ENCODE measurements around the gene C11orf71.

C11orf71 gene

DNA sequence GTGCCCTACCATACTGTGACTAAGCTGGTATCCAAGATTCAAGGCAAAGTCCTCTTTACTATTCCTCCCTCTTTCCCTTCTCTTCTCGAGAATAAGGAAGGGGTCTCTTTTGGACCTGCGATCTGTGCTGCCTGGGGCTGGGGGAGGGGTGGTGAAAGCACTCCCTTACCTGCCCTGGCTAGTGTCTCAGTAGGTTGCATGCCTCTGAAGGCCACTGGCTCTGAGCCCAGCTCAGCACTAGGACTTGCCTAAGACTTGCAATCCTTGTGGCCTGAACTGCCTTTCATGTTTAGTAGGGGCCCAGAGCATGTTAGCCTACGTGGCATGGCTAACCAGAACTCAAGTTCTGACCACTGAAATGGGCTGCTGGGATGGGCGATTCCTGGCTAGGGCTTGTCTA lies 26.0 kb upstream of the C11orf71 start:
- ATAC-seq, result no peak
- H3K36me3 Mint-ChIP-seq, result peaks cover 36% of the 10 kb centered on the region

GRCh38 chr11:114416441-114416961 lies 16.2 kb upstream of the C11orf71 start:
- Mint-ChIP-seq H3K27ac (no peak overlapping the region), H3K27me3 (no peaks in the 10 kb centered on the region), H3K9me3 (no peaks in the 10 kb centered on the region), H3K36me3 (peaks cover 27% of the 10 kb centered on the region), H3K4me3 (no peak overlapping the region), H3K4me1 (no peaks in the 10 kb centered on the region)
- no peak for ATAC-seq

More for the DNA sequence above, 26.0 kb upstream of the C11orf71 start:
- Mint-ChIP-seq H3K4me1 (no peaks in the 10 kb centered on the region), H3K4me3 (no peak overlapping the region), H3K9me3 (peaks cover 6% of the 10 kb centered on the region), H3K27me3 (no peaks in the 10 kb centered on the region), H3K27ac (no peak overlapping the region)

DNA sequence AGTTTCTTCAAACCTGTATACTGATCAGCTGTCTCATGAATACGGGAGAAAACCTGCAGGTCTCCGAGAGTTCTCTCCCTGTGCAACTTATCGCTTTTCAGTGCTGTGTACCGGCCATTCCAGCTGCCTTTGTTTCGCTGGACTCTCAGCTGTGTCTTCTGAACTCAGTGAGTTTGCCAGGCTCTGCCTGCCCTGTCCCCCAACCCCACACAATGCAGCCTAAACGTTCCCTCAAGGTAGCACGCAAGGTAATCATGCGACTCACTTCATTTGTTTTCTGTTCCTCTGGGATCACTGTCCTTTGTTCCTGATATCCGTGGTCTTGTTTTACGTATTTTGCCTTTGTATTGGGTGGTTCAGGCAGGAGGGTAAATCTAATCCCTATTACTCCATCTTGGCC lies 13.6 kb upstream of the C11orf71 start:
- Mint-ChIP-seq H3K4me1 (no peaks in the 10 kb centered on the region), H3K27ac (no peak overlapping the region), H3K27me3 (no peaks in the 10 kb centered on the region), H3K4me3 (no peak overlapping the region), H3K9me3 (no peaks in the 10 kb centered on the region), H3K36me3 (peaks cover 34% of the 10 kb centered on the region)
- no peak for ATAC-seq

DNA sequence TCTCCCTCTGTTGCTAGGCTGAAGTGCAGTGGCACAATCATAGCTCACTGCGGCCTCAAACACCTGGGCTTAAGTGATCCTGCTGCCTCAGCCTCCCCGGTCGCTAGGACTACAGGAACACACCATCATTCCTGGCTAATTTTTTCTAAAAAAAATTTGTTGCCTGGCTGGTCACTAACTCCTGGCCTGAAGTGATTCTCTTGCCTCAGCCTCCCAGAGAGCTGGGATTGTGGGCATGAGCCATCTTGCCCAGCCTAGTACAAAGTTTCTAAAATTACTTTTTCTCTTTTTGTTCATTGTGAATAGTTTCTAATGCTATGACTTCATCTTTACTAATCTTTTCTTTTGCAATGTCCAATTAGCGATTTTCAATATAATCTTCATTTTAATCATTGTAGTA lies 12.6 kb upstream of the C11orf71 start:
- H3K27me3 Mint-ChIP-seq, result no peaks in the 10 kb centered on the region
- ATAC-seq, result no peak
- no peaks in the 10 kb centered on the region for H3K4me1 Mint-ChIP-seq
- H3K9me3 Mint-ChIP-seq, result no peaks in the 10 kb centered on the region
- H3K4me3 Mint-ChIP-seq, result no peak overlapping the region
- no peak overlapping the region for H3K27ac Mint-ChIP-seq
- H3K36me3 Mint-ChIP-seq, result peaks cover 33% of the 10 kb centered on the region

DNA sequence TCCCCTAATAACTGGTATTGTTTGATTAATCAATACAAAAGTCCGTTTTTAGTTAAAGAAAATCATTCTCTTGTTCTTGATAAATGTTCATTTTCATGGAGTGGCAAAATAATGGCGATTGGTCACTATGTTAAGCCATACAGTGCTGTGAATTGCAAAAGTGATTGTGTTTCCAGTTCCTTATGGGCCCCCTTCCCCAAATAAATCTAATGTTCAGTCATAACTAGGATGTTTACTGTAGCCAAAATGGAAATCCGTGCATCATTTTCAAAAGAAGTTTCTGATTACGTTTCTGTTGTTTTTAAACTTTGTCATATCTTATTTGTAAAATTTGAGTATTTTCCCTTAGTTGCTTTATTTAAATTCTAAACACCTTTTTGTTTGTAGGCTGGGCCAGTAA lies 1.0 kb upstream of the C11orf71 start:
- H3K4me3 Mint-ChIP-seq, result peak overlapping the region; percentile 87
- H3K27me3 Mint-ChIP-seq, result no peaks in the 10 kb centered on the region
- peaks cover 28% of the 10 kb centered on the region for H3K36me3 Mint-ChIP-seq
- H3K4me1 Mint-ChIP-seq, result peaks cover 55% of the 10 kb centered on the region
- no peak for ATAC-seq
- H3K9me3 Mint-ChIP-seq, result no peaks in the 10 kb centered on the region
- H3K27ac Mint-ChIP-seq, result peak overlapping the region; percentile 93

DNA sequence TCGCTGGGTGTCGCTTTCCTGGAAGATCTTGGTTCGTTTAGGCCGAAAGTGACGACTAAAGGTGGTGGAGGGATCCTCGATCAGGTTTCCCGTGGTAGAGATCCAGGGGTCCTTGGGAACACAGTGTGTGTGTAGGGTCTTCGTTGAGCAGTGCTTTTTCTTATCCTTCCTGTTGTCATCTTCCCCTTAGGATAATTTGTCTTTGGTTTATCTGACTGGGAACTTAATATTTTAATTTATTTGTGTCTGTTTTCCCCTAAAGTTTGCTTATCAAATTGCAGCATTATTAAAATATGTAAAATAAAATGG lies 558 bp upstream of the C11orf71 start:
- Mint-ChIP-seq H3K9me3 (no peaks in the 10 kb centered on the region), H3K4me1 (peaks cover 55% of the 10 kb centered on the region), H3K4me3 (peak overlapping the region; percentile 87), H3K27ac (peak overlapping the region; percentile 93), H3K36me3 (peaks cover 24% of the 10 kb centered on the region), H3K27me3 (no peaks in the 10 kb centered on the region)
- ATAC-seq, result no peak

DNA sequence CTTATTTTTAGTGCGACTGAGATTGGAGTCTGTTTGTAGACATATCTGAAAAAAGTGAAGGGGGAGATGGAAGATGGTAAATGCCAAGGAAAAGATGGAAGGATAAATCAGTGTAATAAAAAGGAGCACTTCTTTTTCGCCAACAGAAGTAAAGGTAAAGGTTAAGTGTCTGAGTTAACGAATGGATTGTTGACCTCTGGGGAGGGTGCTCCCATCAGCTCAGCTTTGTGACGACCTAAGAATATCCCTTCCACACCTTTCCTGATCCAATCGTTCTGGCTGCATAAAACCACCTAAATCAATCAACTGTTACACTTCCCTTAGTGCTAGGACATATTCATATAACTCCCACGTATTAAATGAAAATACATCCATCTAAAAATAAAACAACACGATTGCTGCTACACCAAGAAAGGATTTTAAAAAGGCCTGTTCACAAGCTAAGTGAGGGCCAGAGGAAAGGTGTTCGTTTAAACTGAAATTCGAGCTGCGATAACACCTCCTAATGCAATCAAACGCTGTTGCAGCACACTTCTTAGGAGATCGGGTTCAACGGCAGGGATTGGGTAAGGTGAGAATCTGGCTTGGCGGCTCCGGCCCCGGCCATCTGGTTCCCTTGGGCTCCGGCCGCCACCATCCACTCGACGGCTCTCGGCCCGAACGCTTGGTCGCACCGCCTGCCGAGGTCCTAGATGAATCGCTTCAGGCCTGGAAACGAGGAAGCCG lies 658 bp downstream of the C11orf71 start:
- peaks cover 13% of the 10 kb centered on the region for H3K36me3 Mint-ChIP-seq
- H3K27me3 Mint-ChIP-seq, result no peaks in the 10 kb centered on the region
- H3K9me3 Mint-ChIP-seq, result no peaks in the 10 kb centered on the region
- peaks cover 45% of the 10 kb centered on the region for H3K4me1 Mint-ChIP-seq
- ATAC-seq, result no peak
- H3K4me3 Mint-ChIP-seq, result peak overlapping the region; percentile 87
- peak overlapping the region; percentile 93 for H3K27ac Mint-ChIP-seq

- Mint-ChIP-seq H3K9me3 (no peaks in the 10 kb centered on the region), H3K27ac (no peak overlapping the region), H3K4me1 (peaks cover 35% of the 10 kb centered on the region), H3K4me3 (peak overlapping the region; percentile 87), H3K27me3 (no peaks in the 10 kb centered on the region), H3K36me3 (peaks cover 5% of the 10 kb centered on the region)
- no peak for ATAC-seq
Observed at GRCh38 chr11:114398303-114398920, 1.9 kb downstream of the C11orf71 start.

DNA sequence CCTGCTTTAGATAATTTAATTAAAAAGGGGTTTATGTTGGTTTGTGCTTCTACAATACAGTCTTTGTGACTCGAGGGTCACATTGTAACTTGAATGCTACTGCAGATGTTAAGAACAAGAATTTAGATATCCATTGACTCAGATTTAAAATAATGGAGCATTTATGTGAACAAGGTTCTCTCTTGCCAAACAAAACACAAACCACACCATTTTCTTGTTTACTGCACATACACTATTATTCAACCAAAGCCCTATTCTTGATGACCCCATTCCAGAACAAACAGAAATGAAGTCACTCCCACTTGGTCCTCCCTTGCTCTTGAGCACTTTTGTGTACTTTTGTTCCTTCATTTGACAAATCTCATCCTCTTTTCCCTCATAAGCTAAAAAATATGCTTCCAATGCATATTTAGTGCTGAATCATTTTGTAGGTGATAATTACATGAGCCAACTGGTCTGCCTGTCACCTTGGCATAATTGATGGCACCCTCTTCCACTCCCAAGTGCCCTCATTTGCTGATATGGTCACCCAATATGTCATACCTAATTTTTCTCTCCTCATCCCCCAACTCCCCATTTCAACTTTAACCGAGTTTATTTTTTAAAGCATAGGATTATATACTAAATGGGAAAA lies 2.8 kb downstream of the C11orf71 start:
- Mint-ChIP-seq H3K27me3 (no peaks in the 10 kb centered on the region), H3K36me3 (no peaks in the 10 kb centered on the region), H3K4me3 (no peak overlapping the region), H3K4me1 (peaks cover 25% of the 10 kb centered on the region), H3K9me3 (no peaks in the 10 kb centered on the region), H3K27ac (no peak overlapping the region)
- no peak for ATAC-seq

GRCh38 chr11:114396916-114397315 lies 3.4 kb downstream of the C11orf71 start:
- no peak for ATAC-seq
- Mint-ChIP-seq H3K27me3 (no peaks in the 10 kb centered on the region), H3K4me3 (no peak overlapping the region), H3K9me3 (no peaks in the 10 kb centered on the region), H3K27ac (no peak overlapping the region), H3K4me1 (peaks cover 21% of the 10 kb centered on the region), H3K36me3 (no peaks in the 10 kb centered on the region)

DNA sequence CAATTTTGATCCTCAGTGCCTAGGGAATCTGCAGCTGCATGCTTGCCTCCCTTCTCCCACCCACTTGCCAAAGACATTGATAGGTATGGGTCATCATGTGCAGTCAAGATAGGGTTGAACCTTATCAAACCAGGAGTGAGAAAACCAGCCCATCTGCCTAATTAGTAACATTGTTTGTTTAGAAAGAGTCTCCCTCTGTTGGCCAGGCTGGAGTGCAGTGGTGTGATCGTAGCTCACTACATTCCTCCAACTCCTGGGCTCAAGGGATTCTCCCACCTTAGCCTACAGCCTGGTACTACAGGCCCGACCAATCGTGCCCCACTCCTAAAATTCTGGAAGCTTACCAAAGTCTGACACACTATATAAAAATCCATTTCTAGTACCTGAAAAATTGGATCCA lies 4.6 kb downstream of the C11orf71 start:
- Mint-ChIP-seq H3K36me3 (no peaks in the 10 kb centered on the region), H3K4me1 (peaks cover 19% of the 10 kb centered on the region), H3K27me3 (no peaks in the 10 kb centered on the region), H3K27ac (no peak overlapping the region), H3K9me3 (no peaks in the 10 kb centered on the region), H3K4me3 (no peak overlapping the region)
- ATAC-seq, result no peak

DNA sequence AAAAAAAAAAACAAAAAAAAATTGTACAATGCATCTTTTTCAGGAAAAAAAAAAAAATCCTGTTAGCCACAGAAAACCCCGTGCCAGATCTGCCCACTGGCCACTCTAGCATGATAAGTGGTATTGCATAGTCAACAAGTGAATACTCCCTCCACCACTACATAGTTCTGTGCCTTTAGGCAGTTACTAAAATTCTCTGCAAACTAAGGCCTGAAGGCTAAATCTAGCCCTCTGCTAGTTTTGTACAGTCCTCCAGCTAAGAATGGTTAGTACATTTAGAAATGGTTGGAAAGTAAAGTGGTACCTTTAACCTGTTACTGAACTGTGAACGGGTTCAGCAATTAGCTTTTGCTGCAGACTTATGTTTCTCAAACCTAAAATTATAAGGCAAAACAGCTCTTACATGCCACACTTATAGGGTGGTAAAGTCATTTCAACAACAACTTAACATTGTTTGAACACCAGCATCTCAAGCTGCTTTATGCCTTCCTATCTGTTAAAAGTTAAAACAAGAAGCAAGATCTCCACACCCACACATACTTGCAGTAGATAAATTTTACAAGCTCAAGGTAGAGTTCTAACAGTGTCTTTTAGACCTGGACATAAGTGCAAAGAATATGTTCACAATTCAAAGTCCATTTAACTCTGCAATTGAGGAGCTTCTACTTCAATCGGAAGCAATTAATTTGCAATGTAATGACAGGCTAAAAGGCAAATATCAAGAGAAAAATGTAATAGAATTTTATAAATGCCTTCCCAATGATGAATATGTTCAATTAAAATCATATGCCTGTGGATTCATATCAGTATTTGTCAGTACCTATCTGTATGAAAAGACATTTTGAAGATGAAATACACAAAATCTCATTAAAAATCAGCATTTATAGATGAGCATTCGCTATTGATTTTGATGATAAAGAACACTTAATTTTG lies 7.3 kb downstream of the C11orf71 start:
- ATAC-seq, result no peak
- Mint-ChIP-seq H3K27me3 (no peaks in the 10 kb centered on the region), H3K36me3 (no peaks in the 10 kb centered on the region), H3K27ac (no peak overlapping the region), H3K9me3 (no peaks in the 10 kb centered on the region), H3K4me3 (no peak overlapping the region), H3K4me1 (peaks cover 5% of the 10 kb centered on the region)

DNA sequence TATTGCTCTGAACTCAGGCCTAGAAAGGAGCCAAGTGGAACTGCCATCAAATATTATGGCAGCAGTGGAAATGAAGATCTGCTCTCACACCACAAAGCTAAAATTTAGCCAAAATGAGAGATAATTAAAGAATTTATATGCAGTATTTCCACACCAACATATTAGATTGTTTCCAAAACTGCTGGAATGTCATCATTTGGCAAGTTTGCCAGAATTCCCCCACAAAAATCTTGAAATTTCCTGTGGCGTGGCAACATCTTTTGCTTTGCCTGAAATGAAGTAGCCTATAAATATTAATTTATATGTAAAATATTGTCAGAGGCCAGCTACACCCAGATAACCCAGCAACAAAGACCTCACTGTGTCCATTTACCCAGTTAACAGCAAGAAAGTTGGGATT lies 13.8 kb downstream of the C11orf71 start:
- no peaks in the 10 kb centered on the region for H3K36me3 Mint-ChIP-seq
- no peak for ATAC-seq
- no peaks in the 10 kb centered on the region for H3K4me1 Mint-ChIP-seq
- H3K27ac Mint-ChIP-seq, result no peak overlapping the region
- no peak overlapping the region for H3K4me3 Mint-ChIP-seq
- peaks cover 13% of the 10 kb centered on the region for H3K27me3 Mint-ChIP-seq
- H3K9me3 Mint-ChIP-seq, result peaks cover 3% of the 10 kb centered on the region

- H3K9me3 Mint-ChIP-seq, result peaks cover 3% of the 10 kb centered on the region
- H3K4me3 Mint-ChIP-seq, result no peak overlapping the region
- H3K27ac Mint-ChIP-seq, result no peak overlapping the region
- peaks cover 13% of the 10 kb centered on the region for H3K27me3 Mint-ChIP-seq
- H3K4me1 Mint-ChIP-seq, result no peaks in the 10 kb centered on the region
- no peak for ATAC-seq
- no peaks in the 10 kb centered on the region for H3K36me3 Mint-ChIP-seq
Observed at GRCh38 chr11:114386131-114386530, 14.2 kb downstream of the C11orf71 start.

GRCh38 chr11:114384487-114384886 lies 15.8 kb downstream of the C11orf71 start:
- H3K4me1 Mint-ChIP-seq, result no peaks in the 10 kb centered on the region
- H3K4me3 Mint-ChIP-seq, result no peak overlapping the region
- peaks cover 29% of the 10 kb centered on the region for H3K27me3 Mint-ChIP-seq
- no peaks in the 10 kb centered on the region for H3K36me3 Mint-ChIP-seq
- H3K9me3 Mint-ChIP-seq, result peaks cover 3% of the 10 kb centered on the region
- no peak overlapping the region for H3K27ac Mint-ChIP-seq
- no peak for ATAC-seq
